ENCODE data around the gene TMEM167B. TPM values are rescaled to one million over a fixed set of nuclear protein-coding genes. Genes with fewer than 3 reads are reported as not detected.

The TMEM167B gene
- total and polyA plus RNA-seq, 2 of the 8 experiments (the other 6 are each of a cell fraction or from before 2014, with no cell fraction given) = 3.6 to 14.8 TPM

GRCh38 chr1:109089242-109090015 is 1.1 kb upstream of the TMEM167B start:
- Histone ChIP-seq H2AFZ (ENCODE audit: low read length) (no peak overlapping the region), H3K9me3 (ENCODE audit: insufficient read depth in 2 of 2, low read depth in 1 of 2, low read length in 1 of 2) (no peaks in the 10 kb centered on the region), H4K20me1 (replicated peaks in 1 of 2; ENCODE audit: control insufficient read depth in 1 of 2, insufficient read depth in 2 of 2, low read length in 2 of 2) (peaks cover 0 to 2% of the 10 kb centered on the region in 2 experiments), H2BK5ac (ENCODE audit: low read depth, low read length) (no peak overlapping the region), H2BK120ac (replicated peaks; ENCODE audit: low read depth, low read length) (no peak overlapping the region), H4K5ac (ENCODE audit: insufficient read length, low read depth, low read length) (no peak overlapping the region), H3K4me2 (ENCODE audit: insufficient read depth in 1 of 2, low read depth in 2 of 2, low read length in 2 of 2) (peak overlapping the region in 1 of 2 experiments; percentile 55; a peak in 1 of 4 replicates), H3K27ac (ENCODE audit: low read depth, low read length) (no peak overlapping the region), H3K18ac (ENCODE audit: extremely low read depth, low read length) (no peak overlapping the region), H3K23me2 (ENCODE audit: low read depth, low read length) (no peaks in the 10 kb centered on the region), H2BK20ac (ENCODE audit: low read length) (no peak overlapping the region), H3K4me3 (ENCODE audit: extremely low read depth in 1 of 4, insufficient read depth in 2 of 4, low read depth in 3 of 4, low read length in 4 of 4) (peak overlapping the region in 1 of 4 experiments; percentile 87; a peak in 1 of 8 replicates), H2AK5ac (ENCODE audit: low read depth, low read length) (no peak overlapping the region), H3K4me1 (replicated peaks in 1 of 4; ENCODE audit: control insufficient read depth in 3 of 4, insufficient read depth in 4 of 4, low read length in 3 of 4) (peaks cover 0 to 5% (median 0%) of the 10 kb centered on the region in 4 experiments; a peak in 2 of 7 replicates), H4K91ac (replicated peaks; ENCODE audit: insufficient read length, low read length) (no peak overlapping the region), H3K23ac (ENCODE audit: insufficient read length) (no peak overlapping the region), H3K9ac (replicated peaks in 1 of 4; ENCODE audit: extremely low read depth in 1 of 4, low read depth in 3 of 4, low read length in 3 of 4) (no peak overlapping the region), H3K27me3 (replicated peaks in 1 of 4; ENCODE audit: control insufficient read depth in 3 of 4, extremely low read depth in 1 of 4, insufficient read depth in 3 of 4, low read length in 3 of 4) (no peaks in the 10 kb centered on the region), H2BK15ac (ENCODE audit: low read length) (no peak overlapping the region), H2BK12ac (ENCODE audit: low read depth, low read length) (no peak overlapping the region), H4K8ac (ENCODE audit: extremely low read depth, insufficient read depth, low read length) (0 out of 2 replicates have a peak overlapping the region, but pooled peaks have one; percentile 9), H3K79me2 (ENCODE audit: control insufficient read depth in 1 of 2, insufficient read depth in 2 of 2, low read length in 2 of 2) (peaks cover 0 to 16% of the 10 kb centered on the region in 2 experiments; a peak in 3 of 4 replicates), H3K14ac (ENCODE audit: insufficient read length) (no peak overlapping the region), H3K56ac (replicated peaks; ENCODE audit: insufficient read length, low read depth, low read length) (no peak overlapping the region), H3K36me3 (ENCODE audit: control insufficient read depth in 2 of 4, insufficient read depth in 4 of 4, low read length in 3 of 4) (peaks cover 0 to 2% (median under 1%) of the 10 kb centered on the region in 4 experiments; a peak in 2 of 8 replicates), H3K4ac (replicated peaks; ENCODE audit: insufficient read length, low read depth, low read length) (no peak overlapping the region), H3K79me1 (ENCODE audit: low read depth, low read length) (no peaks in the 10 kb centered on the region)
- DNase-seq (ENCODE audit: low read depth in 1 of 2, low spot score in 2 of 2) (peak in 1 of 2 experiments; percentile 69), FAIRE-seq (no peak)
- ChIA-PET CTCF (ENCODE audit: partially characterized antibody) (interaction anchor here (0.6 to 3.6 kb wide), 9 partner anchors 10 to 372 kb away, joined by 3 to 20 read pairs (median 3); partner anchors contain the start of gene TAF13), POLR2A (ENCODE audit: partially characterized antibody) (interaction anchor here (0.6 to 11.9 kb wide), 8 partner anchors 9 to 157 kb away, joined by 3 to 99 read pairs (median 3); partner anchors contain the start of gene TAF13)
- 82% methylated on average over 24 of the region's 31 CpGs; no CpG with 5 or more reads in 1 of the 2 experiments for WGBS, 2 experiments (ENCODE audit: extremely low coverage in 1 of 2, insufficient coverage in 1 of 2, insufficient read length in 1 of 2, insufficient replicate concordance in 2 of 2, low coverage in 1 of 2, low lambda C conversion rate in 2 of 2, missing lambda C conversion rate in 1 of 2)
- TF ChIP-seq FOSL1 (IDR thresholded peaks at IDR 0.05; ENCODE audit: insufficient read depth, low read depth, low read length) = no peak
- no peak for TF ChIP-seq SP4 (IDR thresholded peaks at IDR 0.05; ENCODE audit: low read length)
- no peak; the same call in 1 of the 2 replicates for TF ChIP-seq SIX5 (IDR thresholded peaks at IDR 0.05; ENCODE audit: low read depth, low read length)
- no peak for TF ChIP-seq RXRA (IDR thresholded peaks at IDR 0.05; ENCODE audit: insufficient read depth, low read depth, low read length)
- TF ChIP-seq CTCF (IDR thresholded peaks at IDR 0.05; ENCODE audit: control extremely low read depth in 1 of 3, insufficient read depth in 1 of 3, low read depth in 1 of 3, low read length in 3 of 3) = peak; percentile 64 to 81 (median 71)
- TF ChIP-seq CREB1 (IDR thresholded peaks at IDR 0.05) = no peak
- no peak for TF ChIP-seq GTF2F1 (IDR thresholded peaks at IDR 0.05; ENCODE audit: borderline replicate concordance, low read depth, low read length)
- no peak for TF ChIP-seq TBP (IDR thresholded peaks at IDR 0.05; ENCODE audit: low read depth, low read length)
- no peak for TF ChIP-seq SRF (IDR thresholded peaks at IDR 0.05; ENCODE audit: low read depth, low read length)

All from H1 (cell line).